Renal pelvis (tissue), 12 donors: ENCODE results near the gene OR10C1. TPM values are rescaled to one million over a fixed set of nuclear protein-coding genes. Genes with fewer than 3 reads are reported as not detected.
"Not testable (repeated sequence)": the region's sequence is repeated elsewhere in the genome, so short reads cannot be mapped to it uniquely, and the experiment has no call there.

Experiments
- DNase-seq: peaks from one replicate; pipeline ENCODE4 v3.0.0-alpha.2; 2013
- long read RNA-seq, 16 experiments: transcript quantifications; one replicate each; lab custom pipeline, GENCODE V29; 2026
- polyA plus RNA-seq, 3 donors: library from polyadenylated mRNA; unstranded; fragments of 120-200 nt; gene quantifications; one replicate each; pipeline ENCODE4 v1.2.1, GENCODE V29; 2013; ENCODE audit not compliant: insufficient read length in 3 of 3

Gene OR10C1
- not detected for polyA plus RNA-seq
- long read RNA-seq, donor 1: 0 reads
- long read RNA-seq, donor 2: 0 reads
- long read RNA-seq, donor 3: 0 reads
- long read RNA-seq, donor 4: 0 reads
- long read RNA-seq, donor 5: 0 reads
- long read RNA-seq, donor 6: 0 reads
- long read RNA-seq, donor 7: 0 reads
- long read RNA-seq, donor 8: 0 reads
- long read RNA-seq, donor 9: 0 reads
- long read RNA-seq, donor 10: 0 reads
- long read RNA-seq, donor 11: 0 reads
- long read RNA-seq, donor 12: 0 reads
- long read RNA-seq, donor 13: 0 reads
- long read RNA-seq, donor 14: 0 reads
- long read RNA-seq, donor 15: 0 reads
- long read RNA-seq, donor 16: 0 reads

- no peak for DNase-seq
Observed at GRCh38 chr6:29439006-29439405, at the start of gene OR10C1. OR10C1 (plus strand) TSS chr6:29439306; CDS start chr6:29440016, 710 bp downstream.

GRCh38 chr6:29395331-29395730 is 43.8 kb upstream of the OR10C1 start, which contains the start of gene OR12D2:
OR12D2 (plus strand) TSS chr6:29395631; CDS start chr6:29396700, 1,069 bp downstream.
- no peak for DNase-seq

GRCh38 chr6:29399525-29399924 is 39.6 kb upstream of the OR10C1 start:
- no peak for DNase-seq

DNA sequence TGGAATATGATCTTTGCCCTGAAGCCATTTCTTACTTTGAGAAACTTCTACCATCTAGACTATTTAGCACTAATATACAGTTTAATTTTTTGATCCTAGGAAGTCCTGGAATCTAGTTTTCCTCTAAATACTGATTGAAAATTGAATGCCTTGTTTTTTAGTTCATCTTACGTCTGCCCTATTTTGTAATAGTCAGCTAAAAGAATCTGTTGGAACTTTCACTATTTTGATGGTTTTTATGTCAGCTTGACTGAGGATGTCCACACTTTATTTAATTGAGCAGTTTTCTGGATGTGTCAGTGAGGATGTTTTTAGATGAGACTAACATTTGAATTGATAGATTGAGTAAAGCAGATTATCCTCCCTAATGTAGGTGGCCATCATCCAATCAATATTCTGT is 35.3 kb upstream of the OR10C1 start:
- no peak for DNase-seq

DNA sequence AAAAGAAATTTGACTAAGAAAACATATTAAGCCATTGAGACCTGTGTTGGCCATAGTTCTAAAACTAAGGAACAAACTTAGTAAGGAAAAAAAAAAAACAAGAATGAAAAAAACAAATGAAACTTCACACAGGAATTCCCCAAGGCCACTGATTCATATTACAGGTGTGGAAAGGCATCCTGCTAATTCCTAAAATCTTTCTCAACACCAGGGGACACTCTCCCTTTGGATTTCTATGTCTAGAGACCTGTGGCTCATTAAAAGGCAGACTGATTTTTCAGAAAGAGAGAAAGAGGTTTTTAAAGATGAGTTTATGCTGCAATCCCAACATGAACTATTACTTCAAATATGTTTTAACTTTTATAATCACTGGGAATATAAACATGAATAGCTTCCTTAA is 24.5 kb upstream of the OR10C1 start, which contains the start of gene OR12D1:
TSS of gene OR12D1 (plus strand) at position 341 of the 400 bp plus-strand sequence.
- no peak for DNase-seq

DNA sequence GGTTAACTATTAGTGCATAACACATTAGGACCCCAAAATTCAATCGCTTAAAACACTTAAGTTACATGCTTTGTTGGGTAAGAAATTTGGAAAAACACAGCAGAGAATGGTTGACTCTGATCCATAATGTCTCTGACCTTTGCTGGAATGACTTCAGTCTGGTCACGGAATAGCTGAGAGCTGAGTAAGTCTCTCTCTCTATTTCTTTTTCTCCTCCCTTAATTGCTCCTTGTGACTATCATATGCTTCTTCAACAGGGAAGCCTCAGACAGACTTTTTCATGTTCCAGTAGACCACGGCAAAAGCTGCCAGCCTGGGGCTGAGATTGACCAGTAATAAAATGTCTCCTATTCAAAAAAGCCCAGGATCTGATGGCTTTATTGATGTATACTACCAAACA is 19.6 kb upstream of the OR10C1 start:
- no peak for DNase-seq

- no peak for DNase-seq
Observed at GRCh38 chr6:29424168-29424567, 14.9 kb upstream of the OR10C1 start.

DNA sequence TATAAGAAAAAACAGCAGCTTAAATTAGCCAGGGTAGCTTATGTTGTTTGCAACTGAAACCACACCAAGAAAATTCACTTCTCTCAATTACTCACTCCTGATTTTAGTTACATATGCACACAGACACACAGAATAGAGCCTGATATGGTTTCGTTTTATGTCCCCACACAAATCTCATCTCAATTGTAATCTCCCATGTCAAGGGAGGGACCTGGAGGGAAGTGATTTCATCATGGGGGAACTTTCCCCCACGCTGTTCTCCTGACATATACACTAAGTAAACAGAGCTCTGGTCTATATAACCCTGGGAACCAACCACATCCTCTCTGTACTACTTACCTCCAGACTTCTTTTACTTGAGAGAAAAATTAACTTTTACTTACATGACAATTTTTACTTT is 14.5 kb upstream of the OR10C1 start:
- DNase-seq: no peak

GRCh38 chr6:29425075-29425474 is 14.0 kb upstream of the OR10C1 start:
- no peak for DNase-seq

GRCh38 chr6:29426654-29427053 is 12.5 kb upstream of the OR10C1 start:
- no peak for DNase-seq

GRCh38 chr6:29436730-29437129 is 2.4 kb upstream of the OR10C1 start:
- DNase-seq: not testable (repeated sequence)

DNA sequence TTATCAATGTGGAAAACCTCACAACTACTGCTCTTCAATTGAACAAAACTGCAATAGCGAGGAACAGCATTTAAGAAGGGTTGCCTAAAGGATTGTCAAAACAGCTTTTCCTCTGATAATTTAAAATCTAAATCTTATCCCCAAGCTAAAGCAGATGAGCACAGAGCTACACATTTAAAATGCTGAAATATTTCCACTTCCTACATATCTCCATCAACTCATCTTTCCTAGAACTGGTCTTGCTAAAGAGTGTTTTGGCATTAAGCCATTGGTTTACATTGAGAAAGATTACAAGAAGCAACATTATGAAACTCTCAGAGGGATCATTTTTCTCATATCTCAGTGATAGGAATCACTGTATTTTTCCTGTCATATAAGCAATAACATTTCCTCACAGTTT is 3.6 kb downstream of the OR10C1 start:
- DNase-seq: no peak

DNA sequence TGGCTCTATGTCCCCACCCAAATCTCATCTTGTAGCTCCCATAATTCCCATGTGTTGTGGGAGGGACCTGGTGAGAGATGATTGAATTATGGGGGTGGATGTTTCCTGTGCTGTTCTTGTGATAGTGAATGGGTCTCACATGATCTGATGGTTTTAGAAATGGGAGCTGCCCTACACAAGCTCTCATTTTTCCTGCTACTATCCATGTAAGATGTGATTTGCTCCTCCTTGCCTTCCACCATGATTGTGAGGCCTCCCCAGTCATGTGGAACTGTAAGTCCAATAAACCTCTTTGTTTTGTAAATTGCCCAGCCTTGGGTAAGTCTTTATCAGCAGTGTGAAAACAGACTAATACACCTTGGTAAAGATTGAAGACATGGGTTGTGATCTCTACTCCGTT is 4.9 kb downstream of the OR10C1 start:
- DNase-seq: not testable (repeated sequence)

DNA sequence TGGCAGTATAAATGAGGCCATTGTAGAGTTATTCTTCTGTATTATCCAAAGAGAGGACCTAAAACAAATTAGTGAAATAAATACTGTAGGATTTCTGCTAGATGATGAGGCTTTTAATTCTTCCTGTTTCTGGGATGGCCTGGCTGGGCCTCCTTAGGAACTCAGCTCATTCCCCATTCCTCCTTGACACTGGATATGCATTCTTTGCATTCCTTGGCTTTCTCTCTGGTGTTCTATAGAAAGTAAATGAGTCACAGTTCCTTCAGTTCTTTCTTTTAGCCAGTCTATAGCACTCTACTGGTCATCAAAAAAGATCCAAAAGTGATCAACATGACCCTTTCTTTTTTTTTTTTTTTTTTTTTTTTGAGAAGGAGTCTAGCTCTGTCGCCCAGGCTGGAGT is 8.6 kb downstream of the OR10C1 start:
- DNase-seq: no peak

- no peak for DNase-seq
Observed at GRCh38 chr6:29451471-29452193, 12.5 kb downstream of the OR10C1 start.

DNA sequence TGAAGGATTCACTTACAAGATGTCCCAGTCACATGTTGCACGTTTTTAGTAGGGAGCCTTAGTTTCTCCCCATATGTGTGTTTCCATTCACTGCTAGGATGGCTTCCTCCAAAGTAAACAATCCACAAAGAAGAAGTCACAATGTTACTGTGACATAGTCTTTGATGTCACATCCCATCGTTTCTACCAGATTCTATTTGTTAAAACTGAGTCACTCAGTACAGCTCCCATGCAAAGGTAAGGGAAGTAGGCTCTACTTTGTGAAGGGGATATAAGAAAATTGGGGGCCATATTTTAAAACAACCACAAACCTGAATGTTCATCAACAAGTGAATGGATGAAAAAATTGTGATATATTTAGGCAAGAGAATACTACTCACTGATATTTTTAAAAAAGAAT is 17.9 kb downstream of the OR10C1 start, which contains the start of the genes OR11A1 and OR2H1:
TSS of gene OR11A1 (minus strand) at position 101 of the 400 bp plus-strand sequence. CDS start 29,430 bp downstream, outside the sequence.
TSS of gene OR2H1 (plus strand) at position 185 of the 400 bp plus-strand sequence. CDS start 4,615 bp downstream, outside the sequence.
- DNase-seq: no peak

GRCh38 chr6:29461021-29461814 is 22.1 kb downstream of the OR10C1 start:
- no peak for DNase-seq

GRCh38 chr6:29462022-29462421 is 22.9 kb downstream of the OR10C1 start:
- no peak for DNase-seq

DNA sequence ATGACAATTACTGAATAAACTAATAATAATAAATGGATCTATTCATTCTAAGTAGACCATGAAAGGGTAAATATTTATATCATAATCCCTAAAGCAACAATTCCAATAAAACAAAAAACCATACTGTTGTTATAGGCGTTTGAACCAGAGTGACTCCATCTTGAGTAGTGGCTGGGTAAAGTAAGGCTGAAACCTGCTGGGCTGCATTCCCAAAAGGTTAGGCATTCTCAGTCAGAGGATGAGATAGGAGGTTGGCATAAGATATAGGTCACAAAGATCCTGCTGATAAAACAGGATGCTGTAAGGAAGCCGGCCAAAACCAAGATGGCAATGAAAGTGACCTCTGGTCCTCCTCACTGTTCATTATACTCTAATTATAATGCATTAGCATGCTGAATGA is 26.2 kb downstream of the OR10C1 start:
- no peak for DNase-seq

- DNase-seq: no peak
Observed at GRCh38 chr6:29465801-29466200, 26.7 kb downstream of the OR10C1 start.

DNA sequence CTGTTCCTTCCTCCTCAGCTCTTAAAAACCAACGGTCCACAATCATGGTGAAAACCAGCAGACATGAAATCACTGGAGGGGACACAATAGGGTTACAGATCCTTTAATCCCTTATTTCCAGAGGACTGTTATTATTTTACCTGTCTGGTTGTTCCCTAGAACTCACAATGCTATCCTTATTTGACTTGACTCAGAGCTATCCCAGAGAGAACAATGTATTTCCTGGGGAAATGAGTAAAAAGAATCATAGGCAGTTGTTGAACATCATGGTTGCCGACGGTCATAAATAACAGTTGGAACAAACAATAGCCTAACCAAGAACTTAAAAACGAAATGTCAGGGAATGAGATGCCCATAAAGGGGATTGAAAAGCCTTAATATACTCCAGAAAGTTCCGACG is 27.1 kb downstream of the OR10C1 start:
- DNase-seq: no peak

- DNase-seq: no peak
Observed at GRCh38 chr6:29474996-29475395, 35.9 kb downstream of the OR10C1 start.
